ENCODE results near the gene TMEM184B.

GRCh38 chr22:38226853-38227649 lies 45.8 kb downstream of the TMEM184B start:
- TF ChIP-seq CTCF (IDR thresholded peaks at IDR 0.05) (no peak), ZFX (IDR thresholded peaks at IDR 0.05; ENCODE audit: borderline replicate concordance) (no peak)
